Measurements from ENCODE around the gene ESF1.
"Not testable (repeated sequence)": the region's sequence is repeated elsewhere in the genome, so short reads cannot be mapped to it uniquely, and the experiment has no call there.

ESF1 gene

GRCh38 chr20:13741879-13742278 is 42.8 kb downstream of the ESF1 start:
- Mint-ChIP-seq H3K4me1 (ENCODE audit: low read depth) (no peaks in the 10 kb centered on the region), H3K4me3 (no peak overlapping the region), H3K27ac (no peak overlapping the region), H3K36me3 (ENCODE audit: low read depth) (peaks cover 56% of the 10 kb centered on the region), H3K27me3 (no peaks in the 10 kb centered on the region), H3K9me3 (peaks cover 15% of the 10 kb centered on the region)
- intact Hi-C loops (cut with micrococcal nuclease): no loop called here

DNA sequence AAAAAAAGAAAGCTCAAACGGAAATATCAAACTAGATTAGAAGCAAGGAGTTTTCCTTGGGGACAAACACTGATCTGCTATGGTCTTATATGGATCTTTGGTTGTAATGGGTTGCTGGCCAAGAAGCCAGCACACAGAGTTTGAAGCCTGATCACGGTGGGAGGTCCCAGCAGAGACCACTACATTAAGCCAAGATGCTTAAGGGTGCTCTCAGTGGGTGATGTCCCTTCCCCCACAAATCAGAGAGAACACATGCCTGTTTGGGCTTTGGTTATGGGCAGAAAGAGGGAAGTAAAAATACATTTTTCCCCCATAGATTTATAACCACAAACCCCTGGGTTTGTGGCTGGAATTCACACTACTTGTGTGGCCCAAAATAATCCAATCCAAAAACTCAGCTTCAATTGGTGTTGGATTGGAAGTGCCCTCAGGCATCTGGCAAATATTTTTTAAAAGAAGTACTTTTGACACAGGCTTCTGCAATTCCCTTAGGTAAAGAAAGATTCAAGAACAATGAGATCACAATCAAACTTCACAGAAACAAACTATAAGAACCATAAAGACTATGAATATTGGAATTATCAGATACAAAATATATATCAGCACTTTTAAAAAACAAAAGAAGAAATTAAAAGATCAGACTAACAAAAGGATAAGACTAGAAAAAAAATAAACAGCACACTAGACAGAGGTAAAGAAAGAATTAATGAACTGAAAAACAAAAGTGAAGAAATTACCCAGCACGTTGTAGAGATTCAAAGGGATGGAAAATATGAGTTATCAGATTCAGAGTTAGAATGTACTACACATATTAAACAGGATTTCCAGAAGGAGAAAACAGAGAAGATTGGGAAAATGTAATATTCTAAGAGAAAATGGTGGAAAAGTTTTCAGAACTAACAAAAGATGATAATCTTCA is 44.7 kb downstream of the ESF1 start:
- Mint-ChIP-seq H3K9me3 (peaks cover 15% of the 10 kb centered on the region), H3K36me3 (ENCODE audit: low read depth) (peaks cover 50% of the 10 kb centered on the region), H3K27ac (no peak overlapping the region), H3K4me3 (no peak overlapping the region), H3K4me1 (ENCODE audit: low read depth) (no peaks in the 10 kb centered on the region), H3K27me3 (no peaks in the 10 kb centered on the region)
- intact Hi-C loops (cut with micrococcal nuclease): no loop called here

DNA sequence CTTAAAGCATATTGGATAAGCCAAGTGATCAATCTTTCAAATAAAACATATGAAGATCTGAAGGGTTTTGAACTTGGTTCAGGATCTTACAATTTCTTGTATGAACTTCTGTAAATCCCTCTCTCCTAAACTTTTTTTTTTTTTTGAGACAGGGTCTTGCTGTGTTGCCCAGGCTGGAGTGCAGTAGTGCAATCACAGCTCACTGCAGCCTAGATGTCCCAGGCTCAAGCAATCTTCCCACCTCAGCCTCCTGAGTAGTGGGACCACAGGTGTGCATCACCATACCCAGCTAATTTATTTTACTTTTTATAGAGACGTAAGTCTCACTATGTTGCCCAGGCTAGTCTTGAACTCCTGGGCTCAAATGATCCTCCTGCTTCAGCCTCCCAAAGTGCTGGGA is 46.5 kb downstream of the ESF1 start:
- H3K27me3 Mint-ChIP-seq; H3K4me3 Mint-ChIP-seq; intact Hi-C loops (cut with micrococcal nuclease); H3K27ac Mint-ChIP-seq; H3K4me1 Mint-ChIP-seq (ENCODE audit: low read depth): not testable (repeated sequence)
- Mint-ChIP-seq H3K9me3 (peaks cover 15% of the 10 kb centered on the region), H3K36me3 (ENCODE audit: low read depth) (peaks cover 48% of the 10 kb centered on the region)

DNA sequence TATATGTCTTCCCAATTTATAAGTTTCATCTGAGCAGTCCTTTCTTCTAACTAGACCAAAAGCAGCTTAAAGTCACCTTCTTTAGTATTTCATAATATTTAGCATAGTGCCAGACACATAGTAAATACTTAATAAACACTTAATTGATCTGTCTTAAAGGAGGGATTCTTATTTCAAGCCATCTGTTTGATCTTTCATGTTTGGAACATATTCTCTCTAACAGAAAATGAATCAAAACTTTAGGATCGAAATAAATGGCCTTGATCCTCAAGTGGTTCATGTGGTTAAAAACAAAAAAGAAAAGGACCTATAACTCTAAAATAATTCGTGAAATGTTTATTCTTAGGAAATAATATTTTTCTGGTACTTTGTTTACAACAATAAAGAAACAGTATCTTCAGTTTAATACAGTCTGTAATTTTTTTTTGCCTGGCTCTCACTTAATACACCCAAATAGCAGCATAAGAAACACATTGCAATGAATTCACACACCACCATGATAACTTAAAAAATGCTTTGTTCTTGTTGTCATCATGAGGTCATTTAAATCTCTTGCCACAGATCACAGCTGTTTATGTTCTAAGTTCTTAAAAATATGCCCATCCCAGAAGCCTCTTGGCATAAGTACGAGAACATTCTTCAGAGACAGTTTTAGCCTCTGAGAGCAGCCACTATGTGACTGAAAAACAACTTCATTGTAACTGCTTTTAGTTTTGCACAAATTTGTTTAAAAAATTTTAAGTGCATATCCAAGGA is 48.1 kb downstream of the ESF1 start:
- H3K27me3 Mint-ChIP-seq: no peaks in the 10 kb centered on the region
- H3K27ac Mint-ChIP-seq: no peak overlapping the region
- H3K9me3 Mint-ChIP-seq: peaks cover 15% of the 10 kb centered on the region
- no peaks in the 10 kb centered on the region for H3K4me1 Mint-ChIP-seq (ENCODE audit: low read depth)
- H3K4me3 Mint-ChIP-seq: no peak overlapping the region
- intact Hi-C loops (cut with micrococcal nuclease): no loop called here
- peaks cover 48% of the 10 kb centered on the region for H3K36me3 Mint-ChIP-seq (ENCODE audit: low read depth)

DNA sequence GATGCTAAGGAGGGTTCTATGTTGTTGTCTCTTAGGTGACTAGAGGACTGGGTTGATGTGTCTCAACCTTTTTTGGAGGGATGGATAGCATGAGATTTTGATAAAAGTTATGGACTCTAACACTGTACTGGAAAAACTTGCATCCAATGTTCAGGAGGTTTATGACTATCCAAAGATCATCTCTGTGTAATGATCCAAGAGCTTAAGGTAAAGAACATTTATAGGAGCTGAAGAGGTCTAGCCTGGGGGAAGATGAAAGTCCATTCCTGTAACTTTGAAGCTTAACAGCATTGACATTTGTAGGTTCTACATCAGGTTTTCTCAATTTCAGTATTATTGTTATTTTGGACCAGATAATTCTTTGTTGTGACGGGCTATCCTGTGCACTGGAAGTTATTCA is 48.9 kb downstream of the ESF1 start:
- Mint-ChIP-seq H3K36me3 (ENCODE audit: low read depth) (peaks cover 48% of the 10 kb centered on the region), H3K4me1 (ENCODE audit: low read depth) (no peaks in the 10 kb centered on the region), H3K4me3 (no peak overlapping the region), H3K9me3 (peaks cover 9% of the 10 kb centered on the region), H3K27ac (no peak overlapping the region), H3K27me3 (no peaks in the 10 kb centered on the region)
- intact Hi-C loops (cut with micrococcal nuclease): no loop called here

DNA sequence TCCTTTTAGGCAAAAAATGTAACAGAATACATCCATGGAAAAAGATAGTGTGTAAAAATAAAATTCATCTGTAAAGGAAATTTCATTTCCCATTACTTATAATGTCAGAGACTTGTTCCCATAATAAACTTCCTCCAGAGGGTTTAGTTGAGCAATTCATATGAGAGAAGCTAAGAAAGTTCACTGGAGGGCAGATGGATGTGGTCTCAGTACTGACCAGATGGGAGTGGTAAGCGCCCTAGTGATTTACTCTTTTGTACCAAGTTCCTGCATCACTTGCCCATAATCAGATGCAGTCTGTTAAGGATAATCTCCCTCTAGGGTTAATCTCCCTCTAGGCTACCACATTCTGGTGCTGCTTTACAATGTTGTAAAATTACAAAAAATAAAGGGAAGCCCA is 61.7 kb downstream of the ESF1 start:
- Mint-ChIP-seq H3K4me1 (ENCODE audit: low read depth) (peaks cover 5% of the 10 kb centered on the region), H3K27ac (no peak overlapping the region), H3K36me3 (ENCODE audit: low read depth) (peaks cover 11% of the 10 kb centered on the region)

GRCh38 chr20:13718171-13718570 is 66.5 kb downstream of the ESF1 start:
- Mint-ChIP-seq H3K27me3 (no peaks in the 10 kb centered on the region), H3K9me3 (no peaks in the 10 kb centered on the region), H3K27ac (no peak overlapping the region), H3K4me1 (ENCODE audit: low read depth) (peaks cover 5% of the 10 kb centered on the region), H3K36me3 (ENCODE audit: low read depth) (peaks cover 53% of the 10 kb centered on the region), H3K4me3 (no peak overlapping the region)
- intact Hi-C loops (cut with micrococcal nuclease): no loop called here

More for the DNA sequence above, 61.7 kb downstream of the ESF1 start:
- intact Hi-C loops (cut with micrococcal nuclease): no loop called here
- H3K27me3 Mint-ChIP-seq: no peaks in the 10 kb centered on the region
- no peaks in the 10 kb centered on the region for H3K9me3 Mint-ChIP-seq
- no peak overlapping the region for H3K4me3 Mint-ChIP-seq

DNA sequence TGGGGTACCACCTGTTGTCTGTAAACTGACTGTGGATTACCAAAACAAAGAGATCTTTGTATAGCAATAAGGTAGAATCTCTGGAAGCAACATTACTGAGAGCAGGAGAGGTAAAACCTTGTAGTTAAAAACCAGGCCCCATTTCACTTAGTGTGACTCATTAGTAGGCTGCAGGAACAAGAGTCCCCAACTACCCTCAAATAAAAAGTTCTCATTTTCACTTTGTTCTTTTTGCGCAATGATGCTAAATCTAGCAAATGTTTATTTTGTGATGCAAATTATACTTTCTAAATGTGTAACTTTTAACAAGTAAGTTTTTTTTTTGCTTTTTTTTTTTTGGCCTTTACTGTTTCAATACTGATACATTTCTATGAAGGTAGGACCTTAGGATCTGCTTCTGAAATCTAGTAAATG is 67.1 kb downstream of the ESF1 start:
- intact Hi-C loops (cut with micrococcal nuclease): no loop called here
- H3K27me3 Mint-ChIP-seq: no peaks in the 10 kb centered on the region
- H3K27ac Mint-ChIP-seq: no peak overlapping the region
- H3K36me3 Mint-ChIP-seq (ENCODE audit: low read depth): peaks cover 58% of the 10 kb centered on the region
- H3K9me3 Mint-ChIP-seq: no peaks in the 10 kb centered on the region
- peaks cover 3% of the 10 kb centered on the region for H3K4me1 Mint-ChIP-seq (ENCODE audit: low read depth)
- no peak overlapping the region for H3K4me3 Mint-ChIP-seq

DNA sequence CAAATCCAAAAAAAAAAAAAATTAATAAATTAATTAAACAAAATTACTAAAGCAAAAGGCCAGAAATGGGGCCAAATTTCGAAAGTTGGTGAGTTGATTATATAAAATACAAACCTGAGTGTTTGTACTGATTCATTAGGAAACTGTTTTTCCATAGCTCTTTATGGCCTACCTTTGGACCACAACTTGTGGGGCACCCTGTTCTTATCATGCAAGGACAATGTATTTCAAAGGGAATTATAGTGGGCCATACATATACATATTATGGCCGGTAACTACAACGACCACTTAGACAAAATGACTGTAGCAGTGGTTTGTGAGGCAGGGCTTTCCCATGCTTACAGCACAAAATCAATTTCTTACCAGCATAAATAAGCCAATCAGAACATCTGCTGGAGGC is 69.5 kb downstream of the ESF1 start:
- H3K27ac Mint-ChIP-seq: no peak overlapping the region
- H3K27me3 Mint-ChIP-seq: no peaks in the 10 kb centered on the region
- H3K4me1 Mint-ChIP-seq (ENCODE audit: low read depth): no peaks in the 10 kb centered on the region
- H3K4me3 Mint-ChIP-seq: no peak overlapping the region
- H3K9me3 Mint-ChIP-seq: no peaks in the 10 kb centered on the region
- intact Hi-C loops (cut with micrococcal nuclease): no loop called here
- H3K36me3 Mint-ChIP-seq (ENCODE audit: low read depth): peaks cover 65% of the 10 kb centered on the region

- Mint-ChIP-seq H3K9me3 (no peaks in the 10 kb centered on the region), H3K4me3 (no peak overlapping the region)
Observed at GRCh38 chr20:13708234-13708633, 76.5 kb downstream of the ESF1 start.

DNA sequence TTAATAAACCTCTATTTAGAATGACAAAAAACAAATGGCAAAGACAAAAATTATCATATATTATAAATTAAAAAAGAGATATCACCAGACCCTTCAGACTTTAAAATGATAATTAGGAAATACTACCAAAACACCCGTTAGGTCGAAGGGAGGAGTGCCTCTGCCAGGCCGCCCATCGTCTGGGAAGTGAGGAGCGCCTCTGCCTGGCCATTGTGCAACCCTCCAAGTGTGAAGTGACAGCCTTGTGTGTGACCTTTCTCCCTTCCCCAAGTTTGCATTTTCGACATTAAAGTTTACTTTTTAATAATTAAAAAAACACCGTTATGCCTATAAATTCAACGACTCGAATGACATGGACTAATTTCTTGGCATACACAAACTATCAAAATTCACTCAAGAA is 81.5 kb downstream of the ESF1 start:
- no peaks in the 10 kb centered on the region for H3K4me1 Mint-ChIP-seq (ENCODE audit: low read depth)
- H3K36me3 Mint-ChIP-seq (ENCODE audit: low read depth): no peaks in the 10 kb centered on the region
- H3K27me3 Mint-ChIP-seq: no peaks in the 10 kb centered on the region
- H3K27ac Mint-ChIP-seq: no peak overlapping the region
- no peaks in the 10 kb centered on the region for H3K9me3 Mint-ChIP-seq
- intact Hi-C loops (cut with micrococcal nuclease): no loop called here
- no peak overlapping the region for H3K4me3 Mint-ChIP-seq

More at GRCh38 chr20:13708234-13708633, 76.5 kb downstream of the ESF1 start:
- no peaks in the 10 kb centered on the region for H3K27me3 Mint-ChIP-seq
- no peak overlapping the region for H3K27ac Mint-ChIP-seq
- no peaks in the 10 kb centered on the region for H3K4me1 Mint-ChIP-seq (ENCODE audit: low read depth)
- intact Hi-C loops (cut with micrococcal nuclease): no loop called here
- H3K36me3 Mint-ChIP-seq (ENCODE audit: low read depth): peaks cover 20% of the 10 kb centered on the region

DNA sequence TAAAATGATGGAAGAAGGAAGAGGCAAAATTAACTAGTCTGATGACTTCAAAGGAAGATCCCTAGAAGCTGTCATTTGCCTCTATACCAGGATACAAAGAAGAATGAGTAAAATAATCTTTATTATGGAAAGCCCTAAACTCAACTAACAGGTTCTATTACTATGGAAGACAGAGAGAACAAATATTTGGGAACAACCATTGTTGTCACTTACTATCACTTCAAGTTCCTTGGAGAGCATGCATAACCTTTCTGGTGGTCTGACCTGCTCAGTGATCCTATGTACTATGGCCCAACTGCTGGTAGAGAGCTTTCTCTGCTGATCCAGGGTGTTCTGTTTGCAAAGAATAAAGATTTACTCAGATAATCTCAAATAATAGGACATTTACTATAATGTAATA is 83.2 kb downstream of the ESF1 start:
- no peak overlapping the region for H3K4me3 Mint-ChIP-seq
- no peaks in the 10 kb centered on the region for H3K9me3 Mint-ChIP-seq
- H3K36me3 Mint-ChIP-seq (ENCODE audit: low read depth): no peaks in the 10 kb centered on the region
- H3K27ac Mint-ChIP-seq: no peak overlapping the region
- no peaks in the 10 kb centered on the region for H3K27me3 Mint-ChIP-seq
- intact Hi-C loops (cut with micrococcal nuclease): no loop called here
- no peaks in the 10 kb centered on the region for H3K4me1 Mint-ChIP-seq (ENCODE audit: low read depth)

- Mint-ChIP-seq H3K4me3 (no peak overlapping the region), H3K4me1 (ENCODE audit: low read depth) (no peaks in the 10 kb centered on the region), H3K9me3 (no peaks in the 10 kb centered on the region), H3K36me3 (ENCODE audit: low read depth) (no peaks in the 10 kb centered on the region), H3K27ac (no peak overlapping the region), H3K27me3 (no peaks in the 10 kb centered on the region)
- intact Hi-C loops (cut with micrococcal nuclease): no loop called here
Observed at GRCh38 chr20:13700761-13701160, 84.0 kb downstream of the ESF1 start.

- Mint-ChIP-seq H3K9me3 (no peaks in the 10 kb centered on the region), H3K27me3 (no peaks in the 10 kb centered on the region), H3K4me3 (no peak overlapping the region), H3K36me3 (ENCODE audit: low read depth) (no peaks in the 10 kb centered on the region), H3K4me1 (ENCODE audit: low read depth) (no peaks in the 10 kb centered on the region), H3K27ac (no peak overlapping the region)
- intact Hi-C loops (cut with micrococcal nuclease): no loop called here
Observed at GRCh38 chr20:13694420-13695150, 90.1 kb downstream of the ESF1 start.

Data from dendritic cell treated with granulocyte-macrophage colony-stimulating factor and Interleukin-4, amounts not matched to agents 40 ng/mL and 50 ng/mL, for 4 days (primary cell).